NCI-H1105 treated with DMSO at 0.1 percent for 48 hours (cell line): ENCODE results near the gene MAN2B2.

Source experiments
- DNase-seq: peaks from one replicate; lab custom pipeline; 2025; lab: John Stamatoyannopoulos, UW

The MAN2B2 gene

GRCh38 chr4:6546681-6547447 lies 28.1 kb upstream of the MAN2B2 start:
- DNase-seq, result peak; percentile 51

- DNase-seq, result peak; percentile 14
Measured at GRCh38 chr4:6548201-6548881, 26.6 kb upstream of the MAN2B2 start.

DNA sequence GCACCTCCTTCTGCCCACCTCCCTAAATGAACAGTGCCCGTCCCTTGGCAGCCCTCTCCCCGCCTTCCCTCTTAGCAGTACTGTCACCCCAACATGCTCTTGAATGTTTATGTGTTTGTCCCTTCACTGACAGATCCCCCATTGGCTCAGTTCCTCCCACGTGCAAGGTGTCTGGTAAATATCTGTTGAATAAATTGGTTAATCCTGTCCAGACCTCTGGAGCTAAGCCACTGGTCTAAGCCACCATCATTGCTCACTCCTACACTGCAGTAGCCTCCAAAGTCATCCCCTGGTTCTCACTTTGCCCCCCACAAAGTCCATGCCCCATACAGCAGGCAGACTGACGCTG lies 26.1 kb upstream of the MAN2B2 start:
- no peak for DNase-seq

DNA sequence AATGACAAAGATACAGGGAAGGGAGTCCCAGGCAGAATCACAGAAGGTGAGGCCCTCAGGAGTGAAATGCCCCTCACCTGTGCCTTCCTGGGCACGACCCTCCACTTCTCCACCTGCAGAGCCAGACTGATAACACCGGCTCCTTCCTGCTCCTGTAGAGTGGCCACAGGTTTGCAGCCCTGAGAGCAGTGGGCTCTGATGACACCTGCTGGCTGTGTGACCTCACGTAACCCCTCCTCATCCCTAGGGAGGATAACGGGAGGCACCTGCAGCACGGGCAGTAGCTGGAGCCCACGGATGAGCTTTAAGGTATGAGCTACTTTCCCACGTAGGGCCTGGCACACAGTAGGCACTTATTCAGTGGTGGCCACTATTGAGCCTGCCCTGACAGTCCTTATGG lies 25.5 kb upstream of the MAN2B2 start:
- DNase-seq, result peak; percentile 4

GRCh38 chr4:6549890-6550620 lies 24.9 kb upstream of the MAN2B2 start:
- DNase-seq, result no peak

- DNase-seq, result no peak
Measured at GRCh38 chr4:6550821-6551220, 24.2 kb upstream of the MAN2B2 start.

DNA sequence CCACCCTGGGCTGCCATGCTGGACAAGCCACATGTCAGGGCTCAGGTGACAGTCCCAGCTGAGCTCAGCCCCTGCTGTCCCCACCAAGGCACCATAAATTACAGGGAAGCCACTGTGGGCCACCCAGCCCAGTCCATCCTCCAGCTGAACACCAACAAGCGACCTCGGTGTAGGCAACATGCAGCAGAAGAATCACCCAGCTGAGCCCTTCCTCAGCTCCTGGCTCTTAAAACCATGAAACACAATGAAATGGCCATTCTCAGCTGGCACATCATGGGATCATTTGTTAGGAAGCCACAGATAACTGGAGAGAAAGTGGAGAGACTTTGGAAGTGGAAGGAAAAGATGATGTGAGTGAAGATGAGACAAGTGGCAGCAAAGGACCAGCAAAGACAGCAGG lies 23.3 kb upstream of the MAN2B2 start:
- DNase-seq, result no peak

DNA sequence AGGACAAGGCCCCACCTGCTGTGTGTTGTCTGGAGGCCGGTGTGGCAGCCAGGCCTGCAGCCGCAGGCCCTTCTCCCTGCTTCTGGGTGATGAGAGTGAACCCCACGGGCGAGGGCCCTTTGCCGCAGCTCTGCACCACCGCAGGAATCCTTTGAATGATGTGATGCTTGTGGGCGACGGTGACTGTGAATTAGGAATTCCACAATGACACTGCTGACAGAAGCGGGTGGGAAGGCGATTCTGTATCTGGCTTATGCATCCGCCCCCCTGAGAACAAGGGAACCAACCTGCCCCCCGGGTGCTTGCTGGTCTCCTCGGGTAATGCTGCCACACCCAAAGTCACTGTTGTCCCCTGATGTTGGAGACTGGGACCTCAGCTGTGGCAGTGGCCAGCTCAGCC lies 19.5 kb upstream of the MAN2B2 start:
- no peak for DNase-seq

- DNase-seq, result no peak
Measured at GRCh38 chr4:6556263-6556662, 18.7 kb upstream of the MAN2B2 start.

DNA sequence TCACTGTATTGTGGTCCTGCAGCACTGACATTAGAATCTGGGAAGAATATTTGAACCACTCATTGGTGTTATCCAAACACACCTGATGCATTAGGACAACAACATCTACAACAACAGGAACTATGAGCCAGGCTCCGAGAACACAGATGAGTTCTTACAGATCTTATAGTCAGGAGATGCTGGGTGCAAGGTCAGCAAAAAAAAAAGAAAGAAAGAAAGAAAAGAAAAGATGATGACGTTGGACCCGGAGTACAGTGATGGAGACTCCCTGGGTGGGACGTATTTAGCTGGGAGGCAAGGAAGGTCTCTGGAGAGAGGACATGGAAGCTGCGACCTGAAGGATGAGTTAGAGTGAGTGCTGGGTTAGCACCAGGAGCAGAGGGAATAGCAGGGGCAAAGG lies 17.8 kb upstream of the MAN2B2 start:
- no peak for DNase-seq

- no peak for DNase-seq
Measured at GRCh38 chr4:6557856-6558255, 17.1 kb upstream of the MAN2B2 start.

DNA sequence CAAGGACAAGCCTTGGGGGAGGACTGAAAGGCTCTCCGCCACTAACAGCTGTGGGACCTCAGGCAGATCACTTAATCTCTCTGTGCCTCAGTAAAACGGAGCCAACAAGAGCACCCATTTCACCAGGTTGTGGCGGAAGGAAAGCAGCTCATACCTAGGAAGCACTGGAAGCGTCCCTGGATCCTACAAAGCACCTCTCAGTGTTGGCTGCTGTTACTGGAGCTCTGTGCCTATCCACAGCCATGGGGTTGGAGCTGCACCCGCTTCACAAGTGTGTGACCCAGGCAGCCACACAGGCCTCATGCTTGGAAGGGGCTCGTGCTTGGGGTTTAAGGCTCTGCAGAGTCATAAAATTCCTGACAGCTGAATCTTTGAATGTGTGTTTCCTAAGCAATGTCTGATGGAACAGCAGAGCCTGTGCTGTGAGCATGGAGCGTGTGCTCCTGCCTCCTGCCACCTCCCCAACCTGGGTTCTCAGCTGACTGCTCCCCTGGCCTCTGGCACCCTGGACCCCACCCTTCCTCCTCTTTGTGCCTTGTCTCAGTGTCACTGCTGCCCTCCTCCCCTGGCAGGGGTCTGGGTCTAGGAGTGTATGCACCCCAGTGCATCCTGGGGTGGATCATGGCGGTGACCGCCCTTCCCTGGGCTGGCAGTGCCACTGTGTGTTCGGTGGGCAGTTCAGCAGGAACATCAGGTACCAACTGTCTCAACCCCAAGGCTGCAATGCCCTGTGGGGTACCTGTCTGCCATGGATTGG lies 14.4 kb upstream of the MAN2B2 start:
- DNase-seq, result no peak

GRCh38 chr4:6561173-6561516 lies 13.8 kb upstream of the MAN2B2 start:
- DNase-seq, result no peak

GRCh38 chr4:6561706-6562371 lies 13.2 kb upstream of the MAN2B2 start:
- DNase-seq, result no peak

GRCh38 chr4:6562931-6563901 lies 11.8 kb upstream of the MAN2B2 start:
- DNase-seq, result no peak

GRCh38 chr4:6563935-6564645 lies 10.9 kb upstream of the MAN2B2 start:
- no peak for DNase-seq

DNA sequence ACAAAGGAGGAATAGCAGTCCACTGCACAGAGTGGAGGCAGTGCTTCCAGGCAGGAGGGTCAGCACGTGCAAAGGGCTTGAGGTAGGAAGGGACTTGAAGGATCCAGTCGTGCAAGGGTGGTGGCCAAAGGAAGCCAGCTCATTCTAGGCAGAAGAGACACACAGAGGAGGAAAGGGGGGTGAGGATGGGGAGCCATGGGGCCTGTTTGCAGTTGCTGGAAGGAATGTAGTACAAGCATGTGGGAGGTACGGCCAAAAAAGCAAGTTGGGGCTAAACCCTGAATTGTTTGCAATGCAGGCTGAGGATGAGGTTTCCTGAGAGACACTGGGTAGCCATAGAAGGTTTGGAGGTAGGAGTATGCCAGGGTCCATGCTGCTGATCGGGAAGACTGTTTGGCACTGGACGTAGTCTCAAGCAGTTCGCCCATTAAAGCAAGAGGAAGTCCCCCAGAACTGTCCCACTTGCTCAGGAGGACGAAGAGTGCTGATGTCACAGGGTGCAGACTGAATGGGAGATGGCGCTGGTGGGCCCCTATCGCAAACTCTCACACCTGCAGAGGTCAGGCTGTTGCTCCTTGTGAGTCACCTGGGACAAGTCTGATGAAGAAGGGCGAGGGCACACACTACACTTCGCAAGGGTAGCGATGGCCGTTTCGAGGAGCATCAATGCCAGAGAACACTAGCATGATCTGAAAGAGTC lies 9.1 kb upstream of the MAN2B2 start:
- no peak for DNase-seq

GRCh38 chr4:6566391-6567190 lies 8.4 kb upstream of the MAN2B2 start:
- no peak for DNase-seq

GRCh38 chr4:6567218-6567617 lies 7.8 kb upstream of the MAN2B2 start:
- no peak for DNase-seq
